ENCODE results near the gene COA6.
"Not testable (repeated sequence)": the region's sequence is repeated elsewhere in the genome, so short reads cannot be mapped to it uniquely, and the experiment has no call there.

The COA6 gene

GRCh38 chr1:234393190-234393589 is 19.9 kb downstream of the COA6 start:
- Histone ChIP-seq H3K36me3 (peaks cover 72% of the 10 kb centered on the region), H3K4me3 (no peak overlapping the region), H3K27ac (no peak overlapping the region), H3K9ac (no peak overlapping the region), H3K4me1 (no peaks in the 10 kb centered on the region), H3K27me3 (no peaks in the 10 kb centered on the region), H3K4me2 (no peak overlapping the region), H3K9me3 (no peaks in the 10 kb centered on the region), H4K20me1 (no peaks in the 10 kb centered on the region)
- TF ChIP-seq Cebpa-rat (IDR thresholded peaks at IDR 0.05) = no peak

GRCh38 chr1:234395297-234395696 is 22.0 kb downstream of the COA6 start:
- Histone ChIP-seq H3K27me3 (no peaks in the 10 kb centered on the region), H3K4me3 (no peak overlapping the region), H3K9me3 (no peaks in the 10 kb centered on the region), H3K9ac (no peak overlapping the region), H3K4me1 (peaks cover 8% of the 10 kb centered on the region; the same call in 1 of the 2 replicates), H4K20me1 (no peaks in the 10 kb centered on the region), H3K36me3 (peaks cover 66% of the 10 kb centered on the region), H3K4me2 (no peak overlapping the region), H3K27ac (no peak overlapping the region)
- no peak for TF ChIP-seq Cebpa-rat (IDR thresholded peaks at IDR 0.05)

- Histone ChIP-seq H3K27me3 (no peaks in the 10 kb centered on the region), H3K4me1 (peaks cover 8% of the 10 kb centered on the region; the same call in 1 of the 2 replicates), H3K4me3 (no peak overlapping the region), H4K20me1 (no peaks in the 10 kb centered on the region), H3K9ac (no peak overlapping the region), H3K27ac (no peak overlapping the region), H3K36me3 (peaks cover 63% of the 10 kb centered on the region), H3K4me2 (no peak overlapping the region), H3K9me3 (no peaks in the 10 kb centered on the region)
- TF ChIP-seq Cebpa-rat (IDR thresholded peaks at IDR 0.05) = no peak
Measured at GRCh38 chr1:234396092-234396491, 22.8 kb downstream of the COA6 start.

GRCh38 chr1:234396871-234397270 is 23.6 kb downstream of the COA6 start:
- Histone ChIP-seq H3K9ac (no peak overlapping the region), H3K9me3 (no peaks in the 10 kb centered on the region), H3K36me3 (peaks cover 60% of the 10 kb centered on the region), H4K20me1 (no peaks in the 10 kb centered on the region), H3K27me3 (no peaks in the 10 kb centered on the region), H3K4me3 (no peak overlapping the region), H3K27ac (no peak overlapping the region), H3K4me2 (no peak overlapping the region), H3K4me1 (peaks cover 8% of the 10 kb centered on the region; the same call in 1 of the 2 replicates)
- TF ChIP-seq Cebpa-rat (IDR thresholded peaks at IDR 0.05) = no peak

- H3K9ac ChIP-seq = no peak overlapping the region
- peaks cover 59% of the 10 kb centered on the region for H3K36me3 ChIP-seq
- H3K9me3 ChIP-seq = no peaks in the 10 kb centered on the region
- no peak overlapping the region for H3K4me3 ChIP-seq
- H3K27ac ChIP-seq = no peak overlapping the region
- TF ChIP-seq Cebpa-rat (IDR thresholded peaks at IDR 0.05) = no peak
- H4K20me1 ChIP-seq = no peaks in the 10 kb centered on the region
- peaks cover 8% of the 10 kb centered on the region; the same call in 1 of the 2 replicates for H3K4me1 ChIP-seq
- no peaks in the 10 kb centered on the region for H3K27me3 ChIP-seq
- H3K4me2 ChIP-seq = no peak overlapping the region
Measured at GRCh38 chr1:234397732-234398131, 24.5 kb downstream of the COA6 start.

- Histone ChIP-seq H3K36me3 (peaks cover 61% of the 10 kb centered on the region), H3K9ac (no peak overlapping the region), H3K9me3 (no peaks in the 10 kb centered on the region), H3K27me3 (no peaks in the 10 kb centered on the region), H3K4me2 (peak overlapping the region; percentile 16; the same call in 1 of the 2 replicates), H3K27ac (no peak overlapping the region), H3K4me3 (no peak overlapping the region), H3K4me1 (peaks cover 8% of the 10 kb centered on the region; the same call in 1 of the 2 replicates), H4K20me1 (no peaks in the 10 kb centered on the region)
- no peak for TF ChIP-seq Cebpa-rat (IDR thresholded peaks at IDR 0.05)
Measured at GRCh38 chr1:234398849-234399381, 25.7 kb downstream of the COA6 start.

- H3K27me3 ChIP-seq, H3K4me3 ChIP-seq, H3K9me3 ChIP-seq, H3K4me2 ChIP-seq, H4K20me1 ChIP-seq, H3K9ac ChIP-seq, H3K27ac ChIP-seq, H3K4me1 ChIP-seq: not testable (repeated sequence)
- peaks cover 63% of the 10 kb centered on the region for H3K36me3 ChIP-seq
Measured at GRCh38 chr1:234399515-234399914, 26.3 kb downstream of the COA6 start.

GRCh38 chr1:234400773-234401172 is 27.5 kb downstream of the COA6 start:
- Histone ChIP-seq H3K4me2 (no peak overlapping the region; the same call in 1 of the 2 replicates), H3K9ac (no peak overlapping the region), H3K4me3 (no peak overlapping the region), H3K36me3 (peaks cover 63% of the 10 kb centered on the region), H3K9me3 (no peaks in the 10 kb centered on the region), H3K4me1 (peaks cover 8% of the 10 kb centered on the region; the same call in 1 of the 2 replicates), H3K27ac (no peak overlapping the region), H4K20me1 (no peaks in the 10 kb centered on the region), H3K27me3 (no peaks in the 10 kb centered on the region)
- no peak for TF ChIP-seq Cebpa-rat (IDR thresholded peaks at IDR 0.05)

GRCh38 chr1:234401658-234402057 is 28.4 kb downstream of the COA6 start:
- no peaks in the 10 kb centered on the region for H4K20me1 ChIP-seq
- no peak overlapping the region for H3K4me2 ChIP-seq
- no peak overlapping the region for H3K4me3 ChIP-seq
- peaks cover 8% of the 10 kb centered on the region; the same call in 1 of the 2 replicates for H3K4me1 ChIP-seq
- no peak overlapping the region for H3K27ac ChIP-seq
- no peaks in the 10 kb centered on the region for H3K9me3 ChIP-seq
- no peak overlapping the region for H3K9ac ChIP-seq
- no peak for TF ChIP-seq Cebpa-rat (IDR thresholded peaks at IDR 0.05)
- peaks cover 63% of the 10 kb centered on the region for H3K36me3 ChIP-seq
- no peaks in the 10 kb centered on the region for H3K27me3 ChIP-seq

- no peak for TF ChIP-seq Cebpa-rat (IDR thresholded peaks at IDR 0.05)
- Histone ChIP-seq H3K4me1 (peaks cover 8% of the 10 kb centered on the region; the same call in 1 of the 2 replicates), H3K4me3 (no peak overlapping the region)
Measured at GRCh38 chr1:234402939-234403338, 29.7 kb downstream of the COA6 start.

GRCh38 chr1:234405676-234406075 is 32.4 kb downstream of the COA6 start:
- Histone ChIP-seq H3K4me2 (no peak overlapping the region), H3K9me3 (no peaks in the 10 kb centered on the region), H3K4me1 (no peaks in the 10 kb centered on the region), H3K27me3 (no peaks in the 10 kb centered on the region), H4K20me1 (no peaks in the 10 kb centered on the region), H3K27ac (no peak overlapping the region), H3K36me3 (peaks cover 96% of the 10 kb centered on the region), H3K4me3 (no peak overlapping the region), H3K9ac (no peak overlapping the region)
- no peak for TF ChIP-seq Cebpa-rat (IDR thresholded peaks at IDR 0.05)

More at GRCh38 chr1:234402939-234403338, 29.7 kb downstream of the COA6 start:
- Histone ChIP-seq H3K27me3 (no peaks in the 10 kb centered on the region), H3K27ac (no peak overlapping the region), H3K9ac (no peak overlapping the region), H3K9me3 (no peaks in the 10 kb centered on the region), H3K4me2 (no peak overlapping the region), H4K20me1 (no peaks in the 10 kb centered on the region), H3K36me3 (peaks cover 73% of the 10 kb centered on the region)

Measured in BLaER1 (cell line).